Heart left ventricle (tissue), 16 donors: ENCODE measurements around the gene GABRB3. TPM values are rescaled to one million over a fixed set of nuclear protein-coding genes. Genes with fewer than 3 reads are reported as not detected.

ENCODE experiments used
- ATAC-seq, 4 donors: fragments of 200-7000 bp; cut with Tn5 transposase; one replicate each; pipeline ENCODE4 v1.9.1; 2020 to 2022; ENCODE audit warnings: moderate library complexity in 4 of 4, mild to moderate bottlenecking in 3 of 4, moderate number of reproducible peaks in 1 of 4
- DNase-seq, 5 donors: peaks; one replicate each; pipeline ENCODE4 v3.0.0-alpha.2; 2020
- H3K27ac ChIP-seq, 12 donors: fragments of 200-600 bp; sonication (generic) in 4 of 12; one replicate each; pipeline versions ENCODE4 v1.5.0 to v1.8.0; 2016 to 2022; ENCODE audit warnings: mild to moderate bottlenecking in 2 of 12
- H3K27me3 ChIP-seq, 9 donors: fragments of 200-600 bp; sonication (generic) in 2 of 9; one replicate each; pipeline versions ENCODE4 v1.5.1 to v1.8.0; 2016 to 2022; ENCODE audit warnings: mild to moderate bottlenecking in 3 of 9
- H3K36me3 ChIP-seq, 9 donors: fragments of 200-600 bp; sonication (generic) in 2 of 9; one replicate each; pipeline versions ENCODE4 v1.5.0 to v1.8.0; 2018 to 2022; ENCODE audit warnings: mild to moderate bottlenecking in 2 of 9
- H3K4me1 ChIP-seq, 12 donors: fragments of 200-600 bp; sonication (generic) in 4 of 12; one replicate each; pipeline versions ENCODE4 v1.5.0 to v1.8.0; 2016 to 2022; ENCODE audit warnings: mild to moderate bottlenecking in 3 of 12
- H3K4me3 ChIP-seq, 12 donors: fragments of 200-600 bp; sonication (generic) in 4 of 12; one replicate each; pipeline versions ENCODE4 v1.5.0 to v1.8.0; 2017 to 2022; ENCODE audit warnings: mild to moderate bottlenecking in 9 of 12, moderate library complexity in 4 of 12
- H3K9me3 ChIP-seq, 12 donors: fragments of 200-600 bp; sonication (generic) in 4 of 12; one replicate each; pipeline versions ENCODE4 v1.5.0 to v1.8.0; 2016 to 2022; ENCODE audit warnings: mild to moderate bottlenecking in 1 of 12
- POLR2A ChIP-seq, 2 donors: fragments of 450-650 bp; IDR thresholded peaks; one replicate each; pipeline ENCODE4 v1.6.1; 2017; ENCODE audit warnings: antibody characterized with exemption in 2 of 2, mild to moderate bottlenecking in 2 of 2, moderate library complexity in 2 of 2
- WGBS, 4 donors: extraction: QIAGEN DNeasy Blood & Tissue Kit in 2 of 4; methylation state at CpG; one replicate each; pipeline versions ENCODE4 v1.1.5 to v1.1.7; 2013 to 2018; 5-methylcytosine and 5-hydroxymethylcytosine counted together
- intact Hi-C, 10 donors: fragments of 100-400 bp; cut with DNase I; formaldehyde crosslinking; loops; one replicate each; pipeline versions ENCODE4 v1.11.1 to v1.14.2; 2022
- polyA plus RNA-seq, 2 donors: library from polyadenylated mRNA; stranded (reverse); fragments of 200-250 nt; gene quantifications; one replicate each; pipeline ENCODE4 v1.2.3, GENCODE V29; 2013
- total RNA-seq, 9 donors: library from RNA; depleted of rRNA in 2 of 9; stranded (reverse); fragments of >200 nt in 2 of 9; fragmentation: NEBNext Ultra II Directional in 3 of 9; extraction: Animal tissue kit (Norgen Biotek cat#: 25700) in 3 of 9; gene quantifications; one replicate each; pipeline versions ENCODE4 v1.1.0 to v1.2.4, GENCODE V29; 2016 to 2023
- TF ChIP-seq, protein P1 (sequence below), 12 donors: fragments of 200-600 bp; sonication (generic) in 4 of 12; IDR thresholded peaks; one replicate each; pipeline versions ENCODE4 v1.5.0 to v1.8.0; 2018 to 2022; ENCODE audit warnings: antibody characterized with exemption in 12 of 12, mild to moderate bottlenecking in 5 of 12
- donor health status: ischemic (EF 13 %, LVEDD 7.1; RV severe dilation, severe dysfunction).
- donor health status: healthy with polysubstance abuse.
- donor health status: DM: no; HTN: yes; CAD: no.
- donor health status: DM: no; HTN: no; CAD: no.
- donor health status: ischemic (EF 25% LVEDD 6.9; RV normal size, moderate dysfunction).
- donor health status: ischemic (EF 25% LVEDD 5.7; RV mildly dilated, moderate dysfunction).
- donor health status: healthy.
- donor health status: DM: yes; HTN: yes; CAD: no.
- donor health status: ischemic (EF 35%, LVEDD 5.7; RV mildly dilated, moderate dysfunction).
- donor health status: nonischemic (EF 11% LVEDD 7.7; RV severe dilation, severe dysfunction).
- donor health status: DM: yes; HTN: yes; CAD: no.
- donor health status: PGD.
- donor health status: ischemic (EF 29% LVEDD 5.4; RV normal size, mild dysfunction).
- donor health status: nonischemic (EF 23%, LVEDD 6.1; RV moderate dilation, normal function).

Gene GABRB3
- total and polyA plus RNA-seq, 11 donors: 0.42 to 4.4 (median 1.7) TPM

DNA sequence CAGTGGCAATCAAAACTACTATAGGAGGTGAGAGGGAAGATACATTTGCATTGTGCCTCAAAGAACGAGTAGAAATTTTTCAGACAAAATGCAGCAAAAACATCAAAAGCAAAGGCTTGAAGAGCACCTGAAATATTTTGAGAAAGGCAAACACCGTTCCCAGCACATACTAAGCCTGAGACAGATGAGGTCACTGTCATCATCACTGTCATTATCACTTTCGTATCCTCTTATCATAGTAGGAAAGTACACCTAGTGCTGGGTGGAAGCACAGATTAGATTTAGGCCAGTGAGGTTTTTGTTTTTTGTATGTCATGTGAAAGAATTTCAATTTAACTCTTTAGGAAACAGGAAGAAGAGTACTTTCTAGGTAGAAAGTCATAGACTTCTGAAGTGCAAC, 222.0 kb downstream of the GABRB3 start:
- no peak for TF ChIP-seq POLR2A (IDR thresholded peaks at IDR 0.05)
- TF ChIP-seq, protein P1, sequence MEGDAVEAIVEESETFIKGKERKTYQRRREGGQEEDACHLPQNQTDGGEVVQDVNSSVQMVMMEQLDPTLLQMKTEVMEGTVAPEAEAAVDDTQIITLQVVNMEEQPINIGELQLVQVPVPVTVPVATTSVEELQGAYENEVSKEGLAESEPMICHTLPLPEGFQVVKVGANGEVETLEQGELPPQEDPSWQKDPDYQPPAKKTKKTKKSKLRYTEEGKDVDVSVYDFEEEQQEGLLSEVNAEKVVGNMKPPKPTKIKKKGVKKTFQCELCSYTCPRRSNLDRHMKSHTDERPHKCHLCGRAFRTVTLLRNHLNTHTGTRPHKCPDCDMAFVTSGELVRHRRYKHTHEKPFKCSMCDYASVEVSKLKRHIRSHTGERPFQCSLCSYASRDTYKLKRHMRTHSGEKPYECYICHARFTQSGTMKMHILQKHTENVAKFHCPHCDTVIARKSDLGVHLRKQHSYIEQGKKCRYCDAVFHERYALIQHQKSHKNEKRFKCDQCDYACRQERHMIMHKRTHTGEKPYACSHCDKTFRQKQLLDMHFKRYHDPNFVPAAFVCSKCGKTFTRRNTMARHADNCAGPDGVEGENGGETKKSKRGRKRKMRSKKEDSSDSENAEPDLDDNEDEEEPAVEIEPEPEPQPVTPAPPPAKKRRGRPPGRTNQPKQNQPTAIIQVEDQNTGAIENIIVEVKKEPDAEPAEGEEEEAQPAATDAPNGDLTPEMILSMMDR (IDR thresholded peaks at IDR 0.05): no peak
- no peak overlapping the region for H3K27ac ChIP-seq
- ATAC-seq (no peak), DNase-seq (no peak)
- H3K9me3 ChIP-seq: no peaks in the 10 kb centered on the region
- no peaks in the 10 kb centered on the region for H3K27me3 ChIP-seq
- intact Hi-C loops: no loop called here
- H3K36me3 ChIP-seq: no peaks in the 10 kb centered on the region
- 31 to 42% (median 35%) methylated on average over 3 of the region's 3 CpGs for WGBS, 4 donors
- H3K4me3 ChIP-seq: no peak overlapping the region
- peaks cover 0 to 6% (median 0%) of the 10 kb centered on the region in 12 donors for H3K4me1 ChIP-seq

DNA sequence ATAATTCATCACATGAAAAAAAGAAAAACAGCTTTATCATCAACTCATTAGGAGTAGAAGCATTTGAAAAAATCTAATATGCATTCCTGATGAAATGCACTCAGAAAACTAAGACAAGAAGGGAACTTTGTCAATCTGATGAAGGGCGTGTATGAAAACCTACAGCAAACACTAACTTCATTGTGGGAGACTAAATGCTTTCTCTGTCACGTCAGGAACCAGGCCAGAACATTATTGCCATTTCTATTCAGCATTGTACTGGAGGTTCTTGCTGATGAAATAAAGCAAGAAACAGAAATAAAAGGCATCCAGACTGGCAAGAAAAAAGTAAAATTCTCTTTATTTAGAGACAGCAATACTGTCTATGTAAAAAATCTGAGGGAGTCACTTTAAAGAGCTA, 235.2 kb downstream of the GABRB3 start:
- Histone ChIP-seq H3K27me3 (no peaks in the 10 kb centered on the region), H3K36me3 (no peaks in the 10 kb centered on the region), H3K4me3 (no peak overlapping the region), H3K27ac (no peak overlapping the region), H3K4me1 (no peaks in the 10 kb centered on the region), H3K9me3 (peaks cover 0 to 36% (median 2%) of the 10 kb centered on the region in 12 donors)
- TF ChIP-seq, protein P1 (IDR thresholded peaks at IDR 0.05): no peak
- TF ChIP-seq POLR2A (IDR thresholded peaks at IDR 0.05): no peak
- intact Hi-C loops: no loop called here
- ATAC-seq: no peak
- no peak for DNase-seq
- WGBS, 4 donors: 58 to 62% (median 59%) methylated on average over 2 of the region's 2 CpGs

DNA sequence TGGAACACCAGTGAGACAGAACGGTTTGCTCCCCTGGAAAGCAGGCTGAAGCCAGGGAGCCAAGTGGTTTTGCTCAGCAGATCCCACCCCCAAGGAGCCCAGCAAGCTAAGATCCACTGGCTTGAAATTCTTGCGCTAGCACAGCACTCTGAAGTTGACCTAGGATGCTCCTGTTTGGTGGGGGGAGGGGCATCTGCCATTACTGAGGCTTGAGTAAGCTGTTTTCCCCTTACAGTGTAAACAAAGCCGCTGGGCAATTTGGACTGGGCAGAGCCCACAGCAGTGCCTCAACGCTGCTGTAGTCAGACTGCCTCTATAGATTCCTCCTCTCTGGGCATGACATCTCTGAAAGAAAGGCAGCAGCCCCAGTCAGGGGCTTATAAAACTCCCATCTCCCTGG, 241.4 kb downstream of the GABRB3 start:
- no peak for DNase-seq
- intact Hi-C loops: no loop called here
- TF ChIP-seq, protein P1 (IDR thresholded peaks at IDR 0.05): no peak
- no peak for TF ChIP-seq POLR2A (IDR thresholded peaks at IDR 0.05)
- peaks cover 0 to 35% (median 4%) of the 10 kb centered on the region in 12 donors for H3K9me3 ChIP-seq
- no peaks in the 10 kb centered on the region for H3K4me1 ChIP-seq
- WGBS, 4 donors: 69 to 87% (median 82%) methylated on average over 3 to 4 of the region's 4 CpGs
- no peaks in the 10 kb centered on the region for H3K27me3 ChIP-seq
- H3K4me3 ChIP-seq: no peak overlapping the region
- H3K36me3 ChIP-seq: no peaks in the 10 kb centered on the region
- no peak overlapping the region for H3K27ac ChIP-seq
- ATAC-seq: no peak

DNA sequence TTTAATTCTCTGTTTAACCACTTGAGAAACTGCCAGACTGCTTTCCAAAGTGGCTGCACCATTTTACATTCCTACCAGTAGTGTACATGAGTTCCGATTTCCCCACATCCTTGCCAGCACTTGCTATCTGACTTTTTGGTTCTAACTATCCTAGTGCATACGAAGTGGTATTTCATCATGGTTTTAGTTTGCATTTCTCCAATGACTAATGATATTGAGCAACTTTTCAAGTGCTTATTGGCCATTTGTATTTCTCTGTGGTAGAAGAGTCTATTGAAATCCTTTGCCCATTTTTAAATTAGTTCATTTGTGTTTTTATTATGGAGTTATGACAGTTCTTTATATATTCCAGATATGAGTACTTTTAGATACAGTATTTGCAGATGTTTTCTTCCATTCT, 247.8 kb downstream of the GABRB3 start:
- intact Hi-C loops: loop anchor here in 2 of 10 donors (10.0 kb wide), 2 partner anchors 120 to 190 kb away; no protein-coding TSS in a partner anchor
- ATAC-seq (no peak), DNase-seq (no peak)
- 78 to 82% (median 80%) methylated on average over 2 of the region's 2 CpGs for WGBS, 4 donors
- H3K9me3 ChIP-seq: peaks cover 0 to 22% (median 0%) of the 10 kb centered on the region in 12 donors
- no peak for TF ChIP-seq POLR2A (IDR thresholded peaks at IDR 0.05)
- TF ChIP-seq, protein P1 (IDR thresholded peaks at IDR 0.05): no peak
- no peaks in the 10 kb centered on the region for H3K4me1 ChIP-seq
- no peak overlapping the region for H3K27ac ChIP-seq
- no peak overlapping the region for H3K4me3 ChIP-seq
- no peaks in the 10 kb centered on the region for H3K36me3 ChIP-seq
- H3K27me3 ChIP-seq: no peaks in the 10 kb centered on the region
